Mesothelial cell of epicardium (in vitro differentiated cells): ENCODE data around the gene AEBP2. TPM values are rescaled to one million over a fixed set of nuclear protein-coding genes. Genes with fewer than 3 reads are reported as not detected.
"Not testable (repeated sequence)": the region's sequence is repeated elsewhere in the genome, so short reads cannot be mapped to it uniquely, and the experiment has no call there.

ENCODE experiments used
- DNase-seq, 2 experiments: peaks; one replicate each; pipeline ENCODE4 v3.0.0; 2021; ENCODE audit warnings: low spot score in 2 of 2; ENCODE audit not compliant: unreplicated experiment in 2 of 2
- H3K27ac Mint-ChIP-seq: 2 replicates; pipeline ENCODE4 v1.8.0; 2021; ENCODE audit warnings: mixed read lengths
- H3K27me3 Mint-ChIP-seq: 2 replicates; pipeline ENCODE4 v1.8.0; 2021; ENCODE audit warnings: low read depth, mixed read lengths
- H3K36me3 Mint-ChIP-seq: 2 replicates; pipeline ENCODE4 v1.8.0; 2021; ENCODE audit warnings: mixed read lengths
- H3K4me1 Mint-ChIP-seq: 2 replicates; pipeline ENCODE4 v1.8.0; 2021; ENCODE audit warnings: mixed read lengths
- H3K4me3 Mint-ChIP-seq: 2 replicates; pipeline ENCODE4 v1.8.0; 2021; ENCODE audit warnings: mild to moderate bottlenecking, moderate library complexity, mixed read lengths
- H3K9me3 Mint-ChIP-seq: 2 replicates; pipeline ENCODE4 v1.8.0; 2021; ENCODE audit warnings: mixed read lengths
- CTCF ChIP-seq: fragments of 200-600 bp; sonication (generic); IDR thresholded peaks from one replicate; pipeline ENCODE4 v1.5.0; 2021; ENCODE audit warnings: antibody characterized with exemption; ENCODE audit not compliant: unreplicated experiment
- total RNA-seq: library from RNA; stranded (reverse); gene quantifications from 3 replicates; pipeline ENCODE4 v1.2.1, GENCODE V29; 2021

Gene AEBP2
- total RNA-seq, 1 donor from 2014 or later, result 59.7 TPM

GRCh38 chr12:19415563-19415962, 23.7 kb upstream of the AEBP2 start:
- no peak for TF ChIP-seq CTCF
- Mint-ChIP-seq H3K27ac (no peak overlapping the region), H3K4me1 (peaks cover 7% of the 10 kb centered on the region), H3K9me3 (peaks cover 3% of the 10 kb centered on the region), H3K4me3 (no peak overlapping the region), H3K36me3 (no peaks in the 10 kb centered on the region), H3K27me3 (no peaks in the 10 kb centered on the region)
- no peak for DNase-seq

GRCh38 chr12:19419086-19419485, 20.2 kb upstream of the AEBP2 start:
- H3K4me1 Mint-ChIP-seq, result no peaks in the 10 kb centered on the region
- no peak overlapping the region for H3K4me3 Mint-ChIP-seq
- H3K36me3 Mint-ChIP-seq, result no peaks in the 10 kb centered on the region
- TF ChIP-seq CTCF, result no peak
- peaks cover 3% of the 10 kb centered on the region for H3K9me3 Mint-ChIP-seq
- H3K27me3 Mint-ChIP-seq, result no peaks in the 10 kb centered on the region
- no peak for DNase-seq
- no peak overlapping the region for H3K27ac Mint-ChIP-seq

- no peaks in the 10 kb centered on the region for H3K4me1 Mint-ChIP-seq
Measured at GRCh38 chr12:19421503-19422282, 17.6 kb upstream of the AEBP2 start.

GRCh38 chr12:19423166-19423930, 15.9 kb upstream of the AEBP2 start:
- Mint-ChIP-seq H3K9me3 (peaks cover 10% of the 10 kb centered on the region), H3K36me3 (peaks cover 2% of the 10 kb centered on the region), H3K27me3 (no peaks in the 10 kb centered on the region), H3K4me3 (no peak overlapping the region), H3K4me1 (peaks cover 2% of the 10 kb centered on the region), H3K27ac (no peak overlapping the region)
- DNase-seq, result no peak
- TF ChIP-seq CTCF, result no peak

More at GRCh38 chr12:19421503-19422282, 17.6 kb upstream of the AEBP2 start:
- Mint-ChIP-seq H3K4me3 (no peak overlapping the region), H3K27ac (no peak overlapping the region), H3K36me3 (no peaks in the 10 kb centered on the region), H3K9me3 (peaks cover 10% of the 10 kb centered on the region), H3K27me3 (no peaks in the 10 kb centered on the region)
- DNase-seq, result no peak
- TF ChIP-seq CTCF, result no peak

GRCh38 chr12:19428246-19428645, 11.0 kb upstream of the AEBP2 start:
- Mint-ChIP-seq H3K4me1 (peaks cover 25% of the 10 kb centered on the region), H3K27ac (no peak overlapping the region), H3K4me3 (no peak overlapping the region)

GRCh38 chr12:19429491-19429890, 9.8 kb upstream of the AEBP2 start:
- H3K36me3 Mint-ChIP-seq, H3K27me3 Mint-ChIP-seq, H3K4me3 Mint-ChIP-seq, H3K27ac Mint-ChIP-seq, H3K9me3 Mint-ChIP-seq, DNase-seq: not testable (repeated sequence)
- H3K4me1 Mint-ChIP-seq, result peaks cover 25% of the 10 kb centered on the region

More at GRCh38 chr12:19428246-19428645, 11.0 kb upstream of the AEBP2 start:
- H3K9me3 Mint-ChIP-seq, result peaks cover 7% of the 10 kb centered on the region
- no peaks in the 10 kb centered on the region for H3K27me3 Mint-ChIP-seq
- DNase-seq, result no peak
- H3K36me3 Mint-ChIP-seq, result peaks cover 2% of the 10 kb centered on the region
- TF ChIP-seq CTCF, result no peak
